IMR-90 (cell line): Measurements from ENCODE around the gene FAM25A. TPM values are rescaled to one million over a fixed set of nuclear protein-coding genes. Genes with fewer than 3 reads are reported as not detected.
"Not testable (repeated sequence)": the region's sequence is repeated elsewhere in the genome, so short reads cannot be mapped to it uniquely, and the experiment has no call there.

Experiments
- ATAC-seq: fragments of 200-7000 bp; cut with Tn5 transposase; 2 replicates; pipeline ENCODE4 v1.9.1; 2020; ENCODE audit warnings: low read depth, mild to moderate bottlenecking, moderate library complexity
- BruUV-seq: library from RNA; stranded (reverse); fragments of 400-500 nt; replicated peaks from 2 replicates; lab custom pipeline; 2021; lab: Mats Ljungman, UMichigan
- CTCF ChIA-PET: fragments of 300-600 bp; formaldehyde crosslinking; extraction: SDS; loops from one replicate; lab custom pipeline; 2021; ENCODE audit warnings: antibody characterized with exemption; lab: Yijun Ruan, JAX
- POLR2A ChIA-PET: fragments of 300-600 bp; sonication (Branson Sonifier 250); formaldehyde crosslinking; loops from one replicate; lab custom pipeline; 2022; ENCODE audit warnings: antibody characterized with exemption; ENCODE audit not compliant: unreplicated experiment; lab: Charles Lee
- DNase-seq: peaks from one replicate; pipeline ENCODE4 v3.0.0; 2013
- H2AFZ ChIP-seq: replicated peaks from 2 replicates; pipeline ENCODE3; 2013; ENCODE audit warnings: low read length, mild to moderate bottlenecking; ENCODE audit not compliant: poor library complexity
- H2AK5ac ChIP-seq: 2 replicates; pipeline ENCODE4 v1.6.1; 2013; ENCODE audit warnings: low read depth, low read length, inconsistent platforms
- H2AK9ac ChIP-seq: replicated peaks from 2 replicates; pipeline ENCODE3; 2013; ENCODE audit warnings: mild to moderate bottlenecking, low read depth, low read length, moderate library complexity; ENCODE audit not compliant: poor library complexity
- H2BK120ac ChIP-seq: 2 replicates; pipeline ENCODE4 v1.6.1; 2013; ENCODE audit warnings: low read depth, low read length, inconsistent platforms
- H2BK15ac ChIP-seq: 3 replicates; pipeline ENCODE4 v1.6.1; 2013; ENCODE audit warnings: low read depth, low read length, inconsistent platforms
- H2BK20ac ChIP-seq: 2 replicates; pipeline ENCODE4 v1.6.1; 2013; ENCODE audit warnings: low read depth, mild to moderate bottlenecking, inconsistent platforms, low read length, moderate library complexity
- H2BK5ac ChIP-seq: 2 replicates; pipeline ENCODE4 v1.6.1; 2013; ENCODE audit warnings: mild to moderate bottlenecking, low read depth, low read length, inconsistent platforms; ENCODE audit not compliant: poor library complexity, severe bottlenecking
- H3K14ac ChIP-seq: replicated peaks from 2 replicates; pipeline ENCODE4 v1.6.1; 2013; ENCODE audit warnings: low read depth, low read length, inconsistent platforms
- H3K18ac ChIP-seq: 2 replicates; pipeline ENCODE4 v1.6.1; 2013; ENCODE audit warnings: low read depth, low read length, control low read depth
- H3K23ac ChIP-seq: 2 replicates; pipeline ENCODE4 v1.6.1; 2013; ENCODE audit warnings: low read depth, low read length, inconsistent platforms
- H3K27ac ChIP-seq: 2 replicates; pipeline ENCODE4 v1.5.1; 2013; ENCODE audit warnings: mild to moderate bottlenecking, control low read depth, low read length; ENCODE audit not compliant: insufficient read depth
- H3K27me3 ChIP-seq: 2 replicates; pipeline ENCODE4 v1.6.1; 2013; ENCODE audit warnings: low read length; ENCODE audit not compliant: control insufficient read depth, insufficient read depth
- H3K36me3 ChIP-seq: 2 replicates; pipeline ENCODE4 v1.6.1; 2013; ENCODE audit warnings: low read length, mixed read lengths; ENCODE audit not compliant: control insufficient read depth, insufficient read depth
- H3K4ac ChIP-seq: 2 replicates; pipeline ENCODE4 v1.6.1; 2013; ENCODE audit warnings: low read depth, low read length, inconsistent platforms
- H3K4me1 ChIP-seq: 2 replicates; pipeline ENCODE4 v1.6.1; 2013; ENCODE audit warnings: low read length, mixed read lengths; ENCODE audit not compliant: control insufficient read depth, insufficient read depth
- H3K4me2 ChIP-seq: 2 replicates; pipeline ENCODE4 v1.6.1; 2013; ENCODE audit warnings: low read depth, mild to moderate bottlenecking, control low read depth, low read length, moderate library complexity
- H3K4me3 ChIP-seq: 2 replicates; pipeline ENCODE4 v1.5.1; 2013; ENCODE audit warnings: low read depth, mild to moderate bottlenecking, control low read depth, low read length, moderate library complexity; ENCODE audit not compliant: insufficient read depth
- H3K56ac ChIP-seq: 2 replicates; pipeline ENCODE4 v1.6.1; 2013; ENCODE audit warnings: low read length, inconsistent platforms; ENCODE audit not compliant: insufficient read depth; ENCODE audit errors: extremely low read depth
- H3K79me1 ChIP-seq, 2 experiments: 2 replicates each; pipeline ENCODE4 v1.6.1; 2013; ENCODE audit warnings: low read length in 2 of 2, inconsistent platforms in 1 of 2, low read depth in 1 of 2
- H3K9ac ChIP-seq: 2 replicates; pipeline ENCODE4 v1.6.1; 2013; ENCODE audit warnings: low read depth, low read length, control low read depth
- H3K9me1 ChIP-seq: 2 replicates; pipeline ENCODE4 v1.6.1; 2013; ENCODE audit warnings: low read length, inconsistent platforms; ENCODE audit not compliant: insufficient read depth
- H3K9me3 ChIP-seq: 2 replicates; pipeline ENCODE4 v1.6.1; 2013; ENCODE audit warnings: low read length; ENCODE audit not compliant: control insufficient read depth, insufficient read depth
- H4K20me1 ChIP-seq: 2 replicates; pipeline ENCODE4 v1.6.1; 2013; ENCODE audit warnings: low read length, inconsistent platforms; ENCODE audit not compliant: insufficient read depth
- H4K5ac ChIP-seq: 2 replicates; pipeline ENCODE4 v1.6.1; 2013; ENCODE audit warnings: mild to moderate bottlenecking, low read depth, low read length, control low read depth
- H4K8ac ChIP-seq, 2 experiments: 2 replicates each; pipeline ENCODE4 v1.6.1; 2013; ENCODE audit warnings: low read depth in 2 of 2, low read length in 2 of 2, control low read depth in 1 of 2, inconsistent platforms in 1 of 2
- H4K91ac ChIP-seq: 2 replicates; pipeline ENCODE4 v1.6.1; 2013; ENCODE audit warnings: low read depth, low read length, inconsistent platforms; ENCODE audit not compliant: insufficient read depth
- WGBS, 2 experiments: methylation state at CpG; one replicate each; pipeline versions ENCODE4 v1.1.5 to v1.1.7; 2013; ENCODE audit warnings: missing lambda C conversion rate in 2 of 2; ENCODE audit not compliant: insufficient read length in 1 of 2; ENCODE audit errors: extremely low coverage in 2 of 2; 5-methylcytosine and 5-hydroxymethylcytosine counted together
- dilution Hi-C: fragments of 300-500 bp; cut with HindIII; formaldehyde crosslinking; loops from one replicate; pipeline ENCODE4 v1.14.3; 2018; ENCODE audit warnings: low sequenced_read_pairs; ENCODE audit not compliant: unreplicated experiment
- in situ Hi-C: fragments of 300-500 bp; cut with MboI; formaldehyde crosslinking; loops from 3 replicates; pipeline ENCODE4 v1.14.3; 2019; ENCODE audit warnings: low sequenced_read_pairs, inconsistent platforms, mixed read lengths
- intact Hi-C: fragments of 100-400 bp; cut with micrococcal nuclease; formaldehyde crosslinking; loops from 2 replicates; pipeline ENCODE4 v1.10.0; 2022
- polyA plus RNA-seq, 3 experiments: library from polyadenylated mRNA; depleted of rRNA; stranded (reverse); fragments of >200 nt; gene quantifications; 2 replicates each; pipeline ENCODE4 v1.2.3, GENCODE V29; 2012; ENCODE audit warnings: low replicate concordance in 1 of 3
- total RNA-seq: library from RNA; depleted of rRNA; stranded (reverse); fragments of >200 nt; gene quantifications from 2 replicates; pipeline ENCODE4 v1.2.3, GENCODE V29; 2012

The FAM25A gene
- total and polyA plus RNA-seq, 2 of the 4 experiments (the other 2 are of a cell fraction): not detected

DNA sequence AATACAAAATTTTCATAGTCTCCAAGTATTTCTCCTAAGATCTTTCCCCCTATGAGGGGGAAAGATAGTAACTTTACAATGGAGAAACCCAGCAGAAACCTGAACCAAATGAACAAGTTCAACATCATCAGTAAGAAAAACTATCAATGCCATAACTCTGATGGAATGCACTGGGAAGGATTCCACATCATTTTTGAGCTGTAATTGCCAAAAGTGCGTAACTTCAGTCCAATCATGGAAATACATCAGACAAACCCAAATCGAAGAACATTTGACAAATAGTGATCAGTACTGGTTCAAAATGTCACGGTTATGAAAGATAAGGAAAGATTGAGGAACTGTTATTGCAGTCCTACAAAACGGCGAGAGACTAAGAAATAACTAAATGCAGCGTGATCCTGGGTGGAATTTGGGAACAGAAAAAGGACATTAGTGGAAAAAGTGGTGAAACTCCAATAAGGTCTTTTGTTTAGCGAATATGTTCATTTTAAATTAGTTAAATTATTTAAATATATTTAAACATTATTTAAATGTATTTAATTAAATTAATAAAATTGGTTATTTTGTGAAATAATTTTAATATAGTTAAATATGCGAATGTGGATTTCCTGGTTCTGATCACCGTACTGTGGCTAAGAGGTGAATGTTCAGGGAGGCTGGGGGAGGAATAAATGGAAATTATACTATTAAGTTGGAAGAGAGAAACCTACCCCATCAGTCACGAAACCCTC, 4.9 kb upstream of the FAM25A start:
- H3K4me3 ChIP-seq, H3K9me1 ChIP-seq, H3K4me2 ChIP-seq, POLR2A ChIA-PET, H2AFZ ChIP-seq, H4K91ac ChIP-seq, H4K20me1 ChIP-seq, H3K4me1 ChIP-seq, H2AK5ac ChIP-seq, H3K9me3 ChIP-seq, H3K56ac ChIP-seq, H2BK5ac ChIP-seq, BruUV-seq, H3K4ac ChIP-seq, H3K27ac ChIP-seq, intact Hi-C loops, H2BK20ac ChIP-seq, H4K5ac ChIP-seq, H3K79me1 ChIP-seq, H2BK120ac ChIP-seq, H3K36me3 ChIP-seq, H3K23ac ChIP-seq, in situ Hi-C loops, ATAC-seq, H4K8ac ChIP-seq, H3K9ac ChIP-seq, dilution Hi-C loops, CTCF ChIA-PET, H3K18ac ChIP-seq, H2AK9ac ChIP-seq, H3K14ac ChIP-seq, H2BK15ac ChIP-seq, H3K27me3 ChIP-seq: not testable (repeated sequence)
- peak; percentile 43 for DNase-seq
- no CpG with 5 or more reads among the region's 10 CpGs for WGBS, 2 experiments

- not testable (repeated sequence) for H2AK9ac ChIP-seq
These were observed 2.0 kb upstream of the FAM25A start for GRCh38 chr10:87018127-87018526.

More at GRCh38 chr10:87018127-87018526, 2.0 kb upstream of the FAM25A start:
- H3K4ac ChIP-seq, intact Hi-C loops, H2BK15ac ChIP-seq, H2AFZ ChIP-seq, H3K27me3 ChIP-seq, ATAC-seq, in situ Hi-C loops, H4K5ac ChIP-seq, H3K56ac ChIP-seq, H2BK120ac ChIP-seq, BruUV-seq, H3K36me3 ChIP-seq, H3K18ac ChIP-seq, CTCF ChIA-PET, H4K20me1 ChIP-seq, H3K9me1 ChIP-seq, H3K9me3 ChIP-seq, H4K8ac ChIP-seq, POLR2A ChIA-PET, H4K91ac ChIP-seq, dilution Hi-C loops, H3K4me3 ChIP-seq, H3K4me2 ChIP-seq, H3K9ac ChIP-seq, DNase-seq, H3K4me1 ChIP-seq, H3K23ac ChIP-seq, H3K27ac ChIP-seq, H2BK5ac ChIP-seq, H3K14ac ChIP-seq, H3K79me1 ChIP-seq: not testable (repeated sequence)
- Histone ChIP-seq H2BK20ac (0 out of 2 replicates have a peak overlapping the region, but pooled peaks have one; percentile 45), H2AK5ac (peak overlapping the region; percentile 50; the same call in 1 of the 2 replicates)
- WGBS, 2 experiments: 30% methylated on average over 2 of the region's 6 CpGs; no CpG with 5 or more reads in 1 of the 2 experiments
